Measurements from ENCODE around the gene TBC1D20.

The TBC1D20 gene

GRCh38 chr20:503048-503737 is 40.9 kb upstream of the TBC1D20 start:
- no peak for DNase-seq (ENCODE audit: low read depth)
- H3K4me3 ChIP-seq (ENCODE audit: low read depth, low read length), result no peak overlapping the region
- no peak for TF ChIP-seq POLR2A (IDR thresholded peaks at IDR 0.05; ENCODE audit: extremely low read depth, insufficient read length)
- no peak for TF ChIP-seq MYC (IDR thresholded peaks at IDR 0.05; ENCODE audit: low read depth, low read length)
- TF ChIP-seq, protein P1, sequence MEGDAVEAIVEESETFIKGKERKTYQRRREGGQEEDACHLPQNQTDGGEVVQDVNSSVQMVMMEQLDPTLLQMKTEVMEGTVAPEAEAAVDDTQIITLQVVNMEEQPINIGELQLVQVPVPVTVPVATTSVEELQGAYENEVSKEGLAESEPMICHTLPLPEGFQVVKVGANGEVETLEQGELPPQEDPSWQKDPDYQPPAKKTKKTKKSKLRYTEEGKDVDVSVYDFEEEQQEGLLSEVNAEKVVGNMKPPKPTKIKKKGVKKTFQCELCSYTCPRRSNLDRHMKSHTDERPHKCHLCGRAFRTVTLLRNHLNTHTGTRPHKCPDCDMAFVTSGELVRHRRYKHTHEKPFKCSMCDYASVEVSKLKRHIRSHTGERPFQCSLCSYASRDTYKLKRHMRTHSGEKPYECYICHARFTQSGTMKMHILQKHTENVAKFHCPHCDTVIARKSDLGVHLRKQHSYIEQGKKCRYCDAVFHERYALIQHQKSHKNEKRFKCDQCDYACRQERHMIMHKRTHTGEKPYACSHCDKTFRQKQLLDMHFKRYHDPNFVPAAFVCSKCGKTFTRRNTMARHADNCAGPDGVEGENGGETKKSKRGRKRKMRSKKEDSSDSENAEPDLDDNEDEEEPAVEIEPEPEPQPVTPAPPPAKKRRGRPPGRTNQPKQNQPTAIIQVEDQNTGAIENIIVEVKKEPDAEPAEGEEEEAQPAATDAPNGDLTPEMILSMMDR (IDR thresholded peaks at IDR 0.05; ENCODE audit: low read depth, low read length), result no peak
- no peak for TF ChIP-seq MAX (IDR thresholded peaks at IDR 0.05; ENCODE audit: low read depth, low read length)

DNA sequence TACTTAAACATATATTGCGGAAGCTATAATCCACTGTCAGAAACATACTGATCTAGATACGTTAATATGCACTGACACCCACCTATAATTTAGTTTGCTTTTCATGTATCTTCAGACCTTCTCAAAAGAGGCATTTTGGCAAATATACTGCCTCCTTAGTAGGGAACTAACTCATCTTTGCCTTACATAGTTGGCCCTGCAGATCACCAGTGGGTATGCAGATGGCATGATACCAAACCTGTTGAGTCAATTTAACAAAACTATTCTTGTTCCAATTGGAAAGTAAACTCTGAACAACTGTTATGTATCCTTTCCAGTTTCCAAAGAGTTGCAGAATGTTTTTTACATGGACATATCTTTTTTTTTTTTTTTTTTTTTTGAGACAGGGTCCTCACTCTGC is 35.6 kb upstream of the TBC1D20 start:
- no peak overlapping the region for H3K4me3 ChIP-seq (ENCODE audit: low read depth, low read length)
- DNase-seq (ENCODE audit: low read depth), result no peak
- TF ChIP-seq MYC (IDR thresholded peaks at IDR 0.05; ENCODE audit: low read depth, low read length) (no peak), MAX (IDR thresholded peaks at IDR 0.05; ENCODE audit: low read depth, low read length) (no peak), POLR2A (IDR thresholded peaks at IDR 0.05; ENCODE audit: extremely low read depth, insufficient read length) (no peak)
- TF ChIP-seq, protein P1 (IDR thresholded peaks at IDR 0.05; ENCODE audit: low read depth, low read length), result no peak

DNA sequence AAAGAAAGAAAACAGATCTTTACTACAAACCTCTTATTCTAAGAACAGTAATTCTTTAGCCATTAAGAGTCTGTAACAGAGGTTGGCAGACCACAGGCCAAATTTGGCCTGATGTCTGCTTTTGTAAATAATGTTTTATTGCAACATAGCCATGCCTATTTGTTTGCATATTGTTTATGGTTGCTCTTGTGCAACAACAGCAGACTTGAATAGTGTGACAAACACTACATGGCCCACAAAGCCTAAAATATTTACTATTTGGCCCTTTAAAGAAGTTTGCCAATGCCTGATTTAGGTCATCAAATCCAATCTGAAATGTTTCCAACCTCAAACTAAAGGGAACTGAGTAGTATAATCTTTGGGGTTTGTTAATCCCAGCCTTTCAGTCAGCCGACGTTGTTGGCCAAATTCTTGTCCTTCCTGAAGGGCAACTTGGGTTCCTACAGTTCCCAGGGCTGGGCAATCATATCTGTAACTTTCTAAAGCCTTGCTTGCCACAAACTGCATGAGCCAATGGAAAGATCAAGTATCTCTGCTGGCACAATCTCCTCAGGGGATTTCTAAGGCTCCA is 33.9 kb upstream of the TBC1D20 start:
- no peak for TF ChIP-seq MAX (IDR thresholded peaks at IDR 0.05; ENCODE audit: low read depth, low read length)
- TF ChIP-seq POLR2A (IDR thresholded peaks at IDR 0.05; ENCODE audit: extremely low read depth, insufficient read length), result no peak
- TF ChIP-seq, protein P1 (IDR thresholded peaks at IDR 0.05; ENCODE audit: low read depth, low read length), result no peak
- TF ChIP-seq MYC (IDR thresholded peaks at IDR 0.05; ENCODE audit: low read depth, low read length), result no peak
- no peak for DNase-seq (ENCODE audit: low read depth)
- H3K4me3 ChIP-seq (ENCODE audit: low read depth, low read length), result no peak overlapping the region

- no peak for DNase-seq (ENCODE audit: low read depth)
- H3K4me3 ChIP-seq (ENCODE audit: low read depth, low read length), result no peak overlapping the region
Measured at GRCh38 chr20:492159-492558, 29.8 kb upstream of the TBC1D20 start.

DNA sequence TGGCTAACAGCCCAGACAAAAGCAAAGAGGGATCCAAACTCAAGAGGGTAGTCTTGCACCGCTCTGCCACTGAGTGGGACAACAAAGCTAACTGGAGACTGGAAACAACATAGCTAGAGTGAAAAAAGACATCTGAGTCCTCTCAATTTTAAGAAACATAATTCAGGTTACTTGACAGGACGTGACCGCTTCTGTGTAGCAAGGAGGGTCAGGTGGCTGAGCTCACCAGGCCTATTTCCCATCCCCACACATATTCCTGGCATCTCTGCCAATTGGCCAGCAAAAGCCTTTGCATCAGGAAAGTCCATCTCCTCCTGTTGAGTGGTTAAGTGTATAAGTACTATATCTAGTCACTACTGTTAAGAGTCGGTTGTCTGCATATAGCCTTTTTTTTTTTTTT is 25.3 kb upstream of the TBC1D20 start:
- H3K4me3 ChIP-seq (ENCODE audit: low read depth, low read length), result no peak overlapping the region
- DNase-seq (ENCODE audit: low read depth), result no peak
- no peak for TF ChIP-seq MYC (IDR thresholded peaks at IDR 0.05; ENCODE audit: low read depth, low read length)

More at GRCh38 chr20:492159-492558, 29.8 kb upstream of the TBC1D20 start:
- TF ChIP-seq MAX (IDR thresholded peaks at IDR 0.05; ENCODE audit: low read depth, low read length), result no peak
- TF ChIP-seq, protein P1 (IDR thresholded peaks at IDR 0.05; ENCODE audit: low read depth, low read length), result no peak
- TF ChIP-seq POLR2A (IDR thresholded peaks at IDR 0.05; ENCODE audit: extremely low read depth, insufficient read length), result no peak
- TF ChIP-seq MYC (IDR thresholded peaks at IDR 0.05; ENCODE audit: low read depth, low read length), result no peak

GRCh38 chr20:483815-484644 is 21.7 kb upstream of the TBC1D20 start:
- TF ChIP-seq, protein P1 (IDR thresholded peaks at IDR 0.05; ENCODE audit: low read depth, low read length), result no peak
- no peak for TF ChIP-seq POLR2A (IDR thresholded peaks at IDR 0.05; ENCODE audit: extremely low read depth, insufficient read length)
- DNase-seq (ENCODE audit: low read depth), result no peak
- no peak overlapping the region for H3K4me3 ChIP-seq (ENCODE audit: low read depth, low read length)
